GM21576 (cell line): ENCODE results near the gene IFTAP.
"Not testable (repeated sequence)": the region's sequence is repeated elsewhere in the genome, so short reads cannot be mapped to it uniquely, and the experiment has no call there.

Source experiments
- ATAC-seq: cut with Tn5 transposase; IDR thresholded peaks from one replicate; pipeline ENCODE4 v1.9.1; 2021; ENCODE audit warnings: mild to moderate bottlenecking, moderate library complexity; ENCODE audit not compliant: unreplicated experiment

Gene IFTAP, protein sequence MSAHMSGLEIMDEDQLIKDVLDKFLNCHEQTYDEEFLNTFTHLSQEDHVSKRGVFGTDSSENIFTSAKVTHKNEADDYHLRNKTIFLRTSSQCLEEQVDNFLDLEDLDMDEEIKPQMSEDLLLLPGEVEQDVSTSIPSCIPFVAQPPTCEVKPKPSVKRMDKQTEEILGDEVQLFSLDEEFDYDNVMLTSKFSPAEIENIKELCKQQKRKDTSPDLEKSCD

GRCh38 chr11:36594316-36594989 lies at the start of gene IFTAP:
Gene IFTAP, plus strand, starts transcription at chr11:36594502. Its CDS starts 15,602 bp downstream, at chr11:36610104.
- peak; percentile 79 for ATAC-seq

- ATAC-seq: no peak
These were observed 43.8 kb upstream of the IFTAP start for GRCh38 chr11:36550385-36551115.

GRCh38 chr11:36557390-36557789 lies 36.9 kb upstream of the IFTAP start:
- ATAC-seq: not testable (repeated sequence)

DNA sequence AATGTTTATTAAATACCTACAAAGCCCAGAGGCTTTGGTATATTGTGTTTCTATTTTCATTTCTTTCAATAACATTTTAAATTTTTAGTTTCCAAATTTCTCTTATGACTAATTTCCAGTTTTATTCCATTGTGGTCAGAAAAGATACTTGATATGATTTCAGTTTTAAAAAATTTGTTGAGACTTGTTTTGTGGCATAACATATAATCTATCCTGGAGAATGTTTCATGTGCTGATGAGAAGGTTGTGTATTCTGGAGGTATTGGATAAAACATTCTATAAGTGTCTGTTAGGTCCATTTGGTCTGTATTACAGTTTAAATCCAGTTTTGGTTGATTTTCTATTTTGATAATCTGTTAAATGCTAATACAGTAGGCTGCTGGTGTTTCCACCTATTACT lies 36.3 kb upstream of the IFTAP start:
- no peak for ATAC-seq

DNA sequence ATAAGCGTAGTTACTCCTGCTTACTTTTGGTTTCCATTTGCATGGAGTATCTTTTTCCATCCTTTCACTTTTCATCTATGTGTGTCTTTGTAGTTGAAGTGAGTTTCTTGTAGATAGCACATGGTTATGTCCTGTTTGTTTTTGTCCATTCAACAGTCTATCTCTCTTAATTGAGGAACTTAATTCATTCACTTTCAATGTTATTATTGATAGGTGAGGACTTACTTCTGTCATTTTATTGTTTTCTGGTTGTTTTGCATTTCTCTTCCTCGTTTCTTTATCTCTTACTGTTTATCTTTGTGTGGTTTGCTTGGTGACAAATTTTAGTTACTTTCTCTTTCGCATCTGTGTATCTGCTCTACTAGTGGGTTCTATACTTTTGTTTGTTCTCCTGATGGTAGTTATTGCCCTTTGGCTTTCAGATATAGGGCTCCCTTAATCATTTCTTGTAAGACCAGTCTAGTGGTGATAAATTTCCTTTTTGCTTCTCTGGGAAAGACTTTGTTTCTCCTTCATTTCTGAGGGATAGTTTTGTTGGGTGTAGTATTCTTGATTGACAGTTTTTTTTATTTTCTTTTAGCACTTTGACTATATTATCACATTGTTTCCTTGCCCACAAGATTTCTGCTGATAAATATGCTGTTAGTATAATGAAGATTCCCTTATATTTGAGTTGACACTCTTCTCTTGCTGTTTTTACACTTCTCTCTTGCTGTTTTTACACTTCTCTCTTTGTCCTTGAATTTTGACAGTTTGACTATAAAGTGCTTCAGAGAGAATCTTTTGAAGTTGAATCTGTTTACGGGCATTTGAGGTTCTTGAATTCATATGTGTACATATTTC lies 35.5 kb upstream of the IFTAP start:
- peak; percentile 96 for ATAC-seq

DNA sequence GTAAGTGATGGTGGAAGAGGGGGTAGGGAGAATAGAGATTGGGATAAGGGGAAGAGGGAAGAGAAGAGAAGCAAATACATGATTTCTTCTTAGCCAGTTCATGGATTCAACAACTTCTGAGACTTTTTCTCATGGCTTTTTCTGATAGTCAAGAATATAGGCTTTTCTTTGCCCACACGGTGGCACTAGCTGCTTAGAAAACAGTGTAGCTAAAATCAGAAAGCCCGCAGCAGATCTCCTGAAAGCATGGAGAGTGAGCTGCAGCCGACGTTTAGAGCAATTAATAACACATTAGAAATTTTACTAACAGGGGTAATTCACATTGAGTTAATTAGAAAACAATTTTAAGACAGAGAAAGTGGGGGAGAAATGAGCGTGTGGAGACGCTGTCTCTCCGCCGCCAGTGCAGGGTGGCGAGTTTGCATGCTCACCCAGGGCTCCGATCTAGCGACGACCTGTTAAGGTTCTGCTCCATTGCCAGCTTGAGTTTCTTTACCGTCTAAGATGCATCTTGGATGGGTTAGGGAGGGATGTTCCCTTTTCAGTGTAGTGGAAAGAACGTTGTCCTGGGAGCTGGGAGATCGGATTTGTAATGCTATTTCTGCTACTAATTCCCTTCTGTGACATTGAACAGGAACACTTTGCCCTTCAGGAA lies 29.8 kb upstream of the IFTAP start:
- ATAC-seq: peak; percentile 60

- no peak for ATAC-seq
These were observed 29.2 kb upstream of the IFTAP start for GRCh38 chr11:36565031-36565610.

- ATAC-seq: no peak
These were observed 27.8 kb upstream of the IFTAP start for GRCh38 chr11:36566407-36567053.

DNA sequence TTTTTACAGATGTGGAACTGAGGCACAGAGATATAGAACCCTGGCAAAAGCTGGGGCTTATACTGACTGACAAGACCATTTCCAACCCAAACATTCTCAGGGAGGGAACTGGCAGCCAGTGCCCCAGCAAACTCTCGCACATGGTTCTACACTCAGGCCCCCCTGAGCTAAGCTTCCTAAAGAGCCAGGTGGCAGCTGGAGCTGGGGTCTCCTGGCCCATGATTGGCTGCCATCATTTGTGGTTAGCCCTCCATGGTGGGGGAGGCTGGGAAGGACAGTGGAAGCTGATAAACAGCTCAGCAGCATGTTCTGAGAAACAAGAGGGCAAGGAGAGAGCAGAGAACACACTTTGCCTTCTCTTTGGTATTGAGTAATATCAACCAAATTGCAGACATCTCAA lies 26.6 kb upstream of the IFTAP start, which contains the start of gene RAG1:
Gene RAG1 (plus strand): TSS at position 314 of the 400 bp plus-strand sequence. CDS start 5,298 bp downstream, outside the sequence.
- ATAC-seq: no peak

DNA sequence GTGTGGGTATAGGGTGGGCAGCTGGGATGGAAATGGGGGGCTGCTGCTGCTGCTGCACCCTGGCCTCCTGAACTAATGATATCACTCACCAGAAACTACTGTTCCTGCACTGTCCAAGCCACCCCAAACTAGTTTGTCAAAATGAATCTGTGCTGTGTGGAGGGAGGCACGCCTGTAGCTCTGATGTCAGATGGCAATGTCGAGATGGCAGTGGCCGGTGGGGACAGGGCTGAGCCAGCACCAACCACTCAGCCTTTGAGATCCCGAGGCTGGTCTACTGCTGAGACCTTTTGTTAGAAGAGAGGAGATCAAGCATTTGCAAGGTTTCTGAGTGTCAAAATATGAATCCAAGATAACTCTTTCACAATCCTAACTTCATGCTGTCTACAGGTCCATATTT lies 25.2 kb upstream of the IFTAP start:
- ATAC-seq: no peak

DNA sequence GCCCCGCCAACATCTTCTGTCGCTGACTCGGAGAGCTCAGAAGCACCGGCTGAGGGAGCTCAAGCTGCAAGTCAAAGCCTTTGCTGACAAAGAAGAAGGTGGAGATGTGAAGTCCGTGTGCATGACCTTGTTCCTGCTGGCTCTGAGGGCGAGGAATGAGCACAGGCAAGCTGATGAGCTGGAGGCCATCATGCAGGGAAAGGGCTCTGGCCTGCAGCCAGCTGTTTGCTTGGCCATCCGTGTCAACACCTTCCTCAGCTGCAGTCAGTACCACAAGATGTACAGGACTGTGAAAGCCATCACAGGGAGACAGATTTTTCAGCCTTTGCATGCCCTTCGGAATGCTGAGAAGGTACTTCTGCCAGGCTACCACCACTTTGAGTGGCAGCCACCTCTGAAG lies 19.8 kb upstream of the IFTAP start:
- ATAC-seq: no peak

DNA sequence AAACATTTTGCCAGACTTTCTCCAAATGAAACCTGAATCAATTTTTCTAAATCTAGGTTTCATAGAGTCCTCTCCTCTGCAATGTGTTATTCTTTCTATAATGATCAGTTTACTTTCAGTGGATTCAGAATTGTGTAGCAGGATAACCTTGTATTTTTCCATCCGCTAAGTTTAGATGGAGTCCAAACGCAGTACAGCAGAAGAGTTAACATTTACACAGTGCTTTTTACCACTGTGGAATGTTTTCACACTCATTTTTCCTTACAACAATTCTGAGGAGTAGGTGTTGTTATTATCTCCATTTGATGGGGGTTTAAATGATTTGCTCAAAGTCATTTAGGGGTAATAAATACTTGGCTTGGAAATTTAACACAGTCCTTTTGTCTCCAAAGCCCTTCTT lies 16.9 kb upstream of the IFTAP start:
- no peak for ATAC-seq

- ATAC-seq: no peak
These were observed 16.4 kb upstream of the IFTAP start for GRCh38 chr11:36577859-36578258.

DNA sequence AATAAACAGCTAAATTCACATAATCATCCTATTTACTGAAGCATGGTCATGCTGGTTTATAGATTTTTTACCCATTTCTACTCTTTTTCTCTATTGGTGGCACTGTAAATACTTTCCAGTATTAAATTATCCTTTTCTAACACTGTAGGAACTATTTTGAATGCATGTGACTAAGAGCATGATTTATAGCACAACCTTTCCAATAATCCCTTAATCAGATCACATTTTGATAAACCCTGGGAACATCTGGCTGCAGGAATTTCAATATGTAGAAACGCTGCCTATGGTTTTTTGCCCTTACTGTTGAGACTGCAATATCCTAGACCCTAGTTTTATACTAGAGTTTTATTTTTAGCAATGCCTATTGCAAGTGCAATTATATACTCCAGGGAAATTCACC lies 15.8 kb upstream of the IFTAP start:
- ATAC-seq: no peak

DNA sequence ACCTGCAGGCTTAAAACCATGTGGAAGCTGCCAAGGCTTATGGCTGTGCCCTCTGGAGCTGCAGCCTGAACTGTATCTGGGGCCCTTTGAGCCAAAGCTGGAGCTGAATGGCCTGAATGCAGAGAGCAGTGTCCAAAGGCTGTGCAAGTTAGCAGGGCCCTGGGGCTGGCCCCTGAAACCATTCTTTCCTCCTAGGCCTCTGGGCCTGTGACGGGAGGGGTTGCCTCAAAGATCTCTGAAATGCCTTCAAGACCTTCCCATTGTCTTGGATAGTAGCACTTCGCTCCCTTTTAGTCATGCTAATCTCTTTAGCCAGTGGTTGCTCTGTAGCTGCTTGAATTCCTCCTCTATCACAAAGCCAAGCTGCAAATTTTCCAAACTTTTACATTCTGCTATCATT lies 12.8 kb upstream of the IFTAP start:
- no peak for ATAC-seq

- no peak for ATAC-seq
These were observed 10.6 kb upstream of the IFTAP start for GRCh38 chr11:36583667-36584066.

- ATAC-seq: peak; percentile 82
These were observed 7.8 kb upstream of the IFTAP start for GRCh38 chr11:36586543-36586942.

DNA sequence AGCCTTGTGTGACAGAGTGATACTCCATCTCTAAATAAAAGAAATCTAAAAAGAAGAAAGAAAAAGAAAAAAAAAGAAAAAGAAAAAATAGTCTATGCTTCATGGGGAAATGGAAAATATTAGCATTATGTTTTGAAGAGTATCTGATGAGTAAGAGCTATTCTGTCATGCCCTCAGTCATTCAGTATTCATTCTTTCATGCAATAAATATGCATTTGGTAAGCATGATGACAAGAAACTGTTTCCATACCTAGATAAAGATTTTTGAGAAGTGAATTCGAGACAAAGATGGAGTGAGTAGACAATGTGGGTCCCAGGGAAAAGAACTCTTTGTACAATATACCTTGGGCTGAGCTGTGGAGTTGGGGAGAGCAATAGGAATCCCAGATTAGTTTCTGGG lies 6.2 kb upstream of the IFTAP start:
- no peak for ATAC-seq

DNA sequence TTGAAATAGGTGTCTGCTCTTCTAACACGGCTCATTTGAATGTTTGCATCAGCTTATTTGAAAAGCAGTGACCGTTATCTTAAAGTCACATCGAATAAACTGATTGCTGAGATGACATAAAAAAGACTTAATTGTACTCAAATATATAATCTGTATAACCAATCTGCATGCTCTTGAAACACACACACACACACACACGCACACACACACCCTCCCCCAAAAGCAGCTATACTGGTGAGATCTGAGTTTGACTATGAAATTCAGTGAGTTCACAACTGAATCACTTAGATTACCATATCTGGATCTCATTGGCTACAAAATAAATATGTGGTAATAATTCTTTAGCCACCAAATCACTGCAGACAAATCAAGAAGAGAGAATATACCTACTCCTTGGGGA lies 3.8 kb upstream of the IFTAP start:
- ATAC-seq: no peak

DNA sequence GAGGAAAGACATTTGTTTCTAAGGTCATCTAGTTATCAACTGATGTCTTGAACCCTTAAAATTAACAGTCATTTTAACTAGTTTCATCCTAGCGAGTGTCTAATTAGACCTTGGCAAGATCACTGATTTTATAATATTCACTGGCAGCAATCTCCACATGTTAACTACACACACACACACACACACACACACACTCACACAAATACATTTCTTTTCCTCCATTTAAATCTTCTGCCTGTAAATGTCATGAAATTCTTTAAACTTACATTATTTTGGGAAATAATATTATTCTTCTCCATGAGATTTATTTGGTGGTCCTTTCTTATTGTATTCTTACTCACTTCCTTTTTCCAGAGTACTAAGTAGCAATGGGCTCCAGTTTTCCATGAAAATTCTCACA lies 2.9 kb upstream of the IFTAP start:
- no peak for ATAC-seq
